NT2/D1 (cell line): Measurements from ENCODE around the gene SLC7A14.

Experiments
- SUZ12 ChIP-seq: IDR thresholded peaks from 2 replicates; pipeline ENCODE4 v1.6.1; 2011; ENCODE audit not compliant: insufficient read length, insufficient read depth; ENCODE audit errors: extremely low read depth
- YY1 ChIP-seq: IDR thresholded peaks from 2 replicates; pipeline ENCODE4 v1.6.1; 2011; ENCODE audit not compliant: insufficient read length, insufficient read depth

DNA sequence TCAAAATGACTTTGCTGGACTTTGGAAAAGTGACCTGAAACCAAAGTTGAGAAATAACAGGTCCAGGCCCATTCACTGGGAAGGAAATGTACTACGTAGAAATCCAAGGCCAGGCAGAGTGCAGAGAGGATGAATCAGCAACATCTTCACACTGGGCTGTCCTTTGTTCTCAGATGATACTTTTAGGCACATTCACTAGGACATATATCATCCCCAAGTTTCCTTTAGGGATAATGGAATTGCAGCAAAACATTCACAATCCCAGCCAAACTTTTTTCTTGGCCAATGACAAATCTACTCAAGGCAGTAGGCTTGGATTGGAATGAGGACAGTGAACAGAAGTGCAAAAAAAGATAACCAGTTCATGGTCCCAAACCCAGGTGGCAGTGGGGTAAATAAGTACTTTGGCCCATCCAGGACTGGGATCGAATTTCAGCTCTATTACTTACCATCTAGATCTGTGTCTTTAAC lies 92.1 kb downstream of the SLC7A14 start:
- TF ChIP-seq SUZ12 = no peak
- TF ChIP-seq YY1 = no peak
